CD14-positive monocyte (primary cell): Measurements from ENCODE around the gene TTC39B. TPM values are rescaled to one million over a fixed set of nuclear protein-coding genes. Genes with fewer than 3 reads are reported as not detected.

ENCODE experiments used
- DNase-seq, 3 donors: peaks; one replicate each; pipeline ENCODE4 v3.0.0-alpha.2; 2011 to 2022
- H2AFZ ChIP-seq: 2 replicates; pipeline ENCODE4 v1.6.0; 2012; ENCODE audit warnings: mild to moderate bottlenecking, low read depth, low read length, inconsistent platforms; ENCODE audit not compliant: insufficient read depth, poor library complexity, severe bottlenecking
- H3K27ac ChIP-seq, 2 donors: 1 replicate in 1 of 2; 2 replicates in 1 of 2; pipeline ENCODE4 v1.5.1; 2012 to 2013; ENCODE audit warnings: low read length in 2 of 2, control low read depth in 1 of 2, inconsistent platforms in 1 of 2, low read depth in 1 of 2, mild to moderate bottlenecking in 1 of 2
- H3K27me3 ChIP-seq, 2 donors: one replicate each; pipeline versions ENCODE4 v1.6.0 to v1.6.1; 2011 to 2013; ENCODE audit warnings: low read length in 2 of 2; ENCODE audit not compliant: control insufficient read depth in 2 of 2, insufficient read depth in 2 of 2
- H3K36me3 ChIP-seq, 2 donors: replicated peaks in 1 of 2; 1 replicate in 1 of 2; 2 replicates in 1 of 2; pipeline versions ENCODE4 v1.5.1 to v1.6.1; 2012 to 2013; ENCODE audit warnings: low read length in 2 of 2, control low read depth in 1 of 2, inconsistent platforms in 1 of 2, mild to moderate bottlenecking in 1 of 2; ENCODE audit not compliant: insufficient read depth in 2 of 2, control insufficient read depth in 1 of 2
- H3K4me1 ChIP-seq, 2 donors: 1 replicate in 1 of 2; 2 replicates in 1 of 2; pipeline versions ENCODE4 v1.5.1 to v1.6.1; 2012 to 2013; ENCODE audit warnings: low read length in 2 of 2, control low read depth in 1 of 2, inconsistent platforms in 1 of 2, mild to moderate bottlenecking in 1 of 2, moderate library complexity in 1 of 2; ENCODE audit not compliant: insufficient read depth in 2 of 2, control insufficient read depth in 1 of 2
- H3K4me2 ChIP-seq: replicated peaks from 2 replicates; pipeline ENCODE3; 2012; ENCODE audit warnings: low read length, moderate library complexity, mild to moderate bottlenecking; ENCODE audit not compliant: poor library complexity, severe bottlenecking; ENCODE audit errors: extremely low read depth
- H3K4me3 ChIP-seq, 3 experiments: fragments of 200-600 bp in 1 of 3; sonication (generic) in 1 of 3; replicated peaks in 1 of 3; 1 replicate in 2 of 3; 2 replicates in 1 of 3; pipeline ENCODE4 v1.5.1; 2011 to 2013; ENCODE audit warnings: low read length in 3 of 3, mild to moderate bottlenecking in 3 of 3, control low read depth in 2 of 3, low read depth in 2 of 3, inconsistent platforms in 1 of 3, moderate library complexity in 1 of 3
- H3K79me2 ChIP-seq: 2 replicates; pipeline ENCODE4 v1.6.0; 2012; ENCODE audit warnings: mild to moderate bottlenecking, control low read depth, inconsistent platforms, low read length, moderate library complexity; ENCODE audit not compliant: insufficient read depth
- H3K9ac ChIP-seq: 2 replicates; pipeline ENCODE4 v1.6.0; 2017; ENCODE audit warnings: low read length, mild to moderate bottlenecking; ENCODE audit not compliant: insufficient read depth, poor library complexity, severe bottlenecking
- H3K9me3 ChIP-seq, 2 donors: replicated peaks in 1 of 2; 1 replicate in 1 of 2; 2 replicates in 1 of 2; pipeline versions ENCODE4 v1.5.1 to v1.6.1; 2012 to 2013; ENCODE audit warnings: low read length in 2 of 2, control low read depth in 1 of 2; ENCODE audit not compliant: control insufficient read depth in 1 of 2, insufficient read depth in 1 of 2
- H4K20me1 ChIP-seq: 2 replicates; pipeline ENCODE4 v1.6.0; 2012; ENCODE audit warnings: mild to moderate bottlenecking, low read length, control low read depth, moderate library complexity; ENCODE audit not compliant: insufficient read depth
- H3K27ac Mint-ChIP-seq, 7 donors: one replicate each; pipeline ENCODE4 v1.8.0; 2020; ENCODE audit warnings: mild to moderate bottlenecking in 7 of 7, mixed read lengths in 7 of 7, moderate library complexity in 6 of 7, inconsistent platforms in 2 of 7
- H3K27me3 Mint-ChIP-seq, 3 donors: one replicate each; pipeline ENCODE4 v1.8.0; 2021 to 2022; ENCODE audit warnings: low read depth in 3 of 3, mild to moderate bottlenecking in 3 of 3, mixed read lengths in 3 of 3, moderate library complexity in 3 of 3, inconsistent platforms in 1 of 3
- H3K36me3 Mint-ChIP-seq, 2 donors: one replicate each; pipeline ENCODE4 v1.8.0; 2020; ENCODE audit warnings: mixed read lengths in 2 of 2, inconsistent platforms in 1 of 2, mild to moderate bottlenecking in 1 of 2
- H3K4me1 Mint-ChIP-seq: one replicate; pipeline ENCODE4 v1.8.0; 2020; ENCODE audit warnings: mild to moderate bottlenecking, mixed read lengths
- H3K4me3 Mint-ChIP-seq, 2 donors: one replicate each; pipeline ENCODE4 v1.8.0; 2020; ENCODE audit warnings: mild to moderate bottlenecking in 2 of 2, mixed read lengths in 2 of 2, moderate library complexity in 1 of 2
- H3K9me3 Mint-ChIP-seq, 7 donors: one replicate each; pipeline ENCODE4 v1.8.0; 2020 to 2022; ENCODE audit warnings: mixed read lengths in 7 of 7, mild to moderate bottlenecking in 6 of 7, moderate library complexity in 6 of 7, inconsistent platforms in 2 of 7
- WGBS: methylation state at CpG from one replicate; pipeline ENCODE4 v1.1.5; 2013; ENCODE audit warnings: missing lambda C conversion rate; ENCODE audit not compliant: insufficient coverage; 5-methylcytosine and 5-hydroxymethylcytosine counted together
- intact Hi-C, 2 donors: fragments of 100-400 bp; cut with micrococcal nuclease; formaldehyde crosslinking; loops; one replicate each; pipeline versions ENCODE4 v1.15.0 to v1.15.1; 2023
- polyA plus RNA-seq, 3 donors: library from polyadenylated mRNA; depleted of rRNA in 1 of 3; unstranded in 2 of 3; stranded (reverse) in 1 of 3; fragments of 300-500 nt in 2 of 3; fragments of >200 nt in 1 of 3; fragmentation: Illumina TruSeq in 2 of 3; gene quantifications; 1 replicate in 2 of 3; 2 replicates in 1 of 3; pipeline ENCODE4 v1.2.3, GENCODE V29; 2012 to 2021
- TF ChIP-seq, protein P1 (sequence below): fragments of 200-600 bp; IDR thresholded peaks from one replicate; pipeline ENCODE4 v1.8.0; 2022; ENCODE audit warnings: antibody characterized with exemption, mild to moderate bottlenecking

Gene TTC39B
- polyA plus RNA-seq, 3 donors, result 0.87 to 5.3 (median 3.1) TPM

DNA sequence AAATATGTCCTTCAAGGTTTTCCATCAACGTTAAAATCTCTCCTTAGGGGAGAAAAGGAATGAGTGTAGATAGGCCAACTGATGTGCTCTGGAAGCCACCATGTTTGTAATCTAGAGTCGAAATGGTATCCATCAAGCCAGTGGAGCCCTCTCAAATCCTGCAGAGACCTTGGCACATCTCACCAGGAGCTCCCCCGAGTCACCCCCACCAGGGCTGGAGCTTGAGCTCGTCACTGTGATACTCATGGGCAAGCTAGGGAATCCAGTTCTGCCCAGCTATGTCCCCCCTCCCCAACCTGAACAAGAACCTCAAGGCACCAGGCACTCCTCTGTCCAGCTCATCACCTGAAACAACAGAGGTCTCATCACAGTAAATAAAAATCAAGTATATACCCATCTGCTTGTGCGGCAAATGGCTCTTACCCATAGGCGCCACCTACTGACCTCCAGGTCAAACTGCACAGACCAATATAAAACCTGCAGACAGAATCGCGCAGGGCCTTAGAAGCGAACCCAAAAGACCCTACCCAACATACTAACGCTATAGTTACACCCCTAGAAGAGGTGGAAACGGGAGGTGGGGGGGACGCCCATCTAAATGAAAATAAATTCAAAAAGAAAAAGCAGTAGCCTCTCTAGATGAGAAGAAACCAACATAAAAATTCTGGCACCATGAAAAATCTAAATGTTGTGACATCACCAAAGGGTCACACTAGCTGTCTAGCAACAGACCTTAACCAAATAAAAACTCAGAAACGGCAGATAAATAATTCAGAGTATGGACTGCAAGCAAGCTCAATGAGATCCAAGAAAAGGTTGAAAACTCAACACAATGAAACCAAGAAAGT, 75.0 kb downstream of the TTC39B start:
- DNase-seq, result no peak
- H3K27ac Mint-ChIP-seq, result no peak overlapping the region

DNA sequence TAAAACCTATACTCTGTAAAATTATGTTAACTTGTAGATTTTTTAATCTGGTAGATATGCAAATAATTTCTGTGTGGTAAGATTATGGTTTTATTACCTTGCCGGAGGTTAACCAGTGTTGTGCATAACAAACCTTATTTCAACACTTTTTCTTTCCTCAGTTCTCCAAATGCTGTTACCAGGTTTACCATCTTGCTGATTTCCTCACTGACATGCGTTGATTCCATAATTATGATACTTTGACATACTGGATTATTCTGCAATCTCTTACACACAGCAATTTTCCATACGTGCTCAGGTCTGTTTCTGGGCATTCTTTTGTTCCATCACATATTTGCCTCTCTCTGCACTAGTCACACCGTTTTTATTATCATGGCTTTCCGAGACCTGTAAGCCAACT, 77.6 kb downstream of the TTC39B start:
- 84% methylated on average over 2 of the region's 5 CpGs for WGBS
- Histone ChIP-seq H3K4me1 (no peaks in the 10 kb centered on the region), H3K9ac (no peak overlapping the region), H3K79me2 (no peaks in the 10 kb centered on the region), H2AFZ (no peak overlapping the region), H3K9me3 (peaks cover 0 to 13% of the 10 kb centered on the region in 2 donors), H3K27ac (no peak overlapping the region), H3K4me2 (no peak overlapping the region), H4K20me1 (no peaks in the 10 kb centered on the region), H3K27me3 (no peaks in the 10 kb centered on the region), H3K36me3 (no peaks in the 10 kb centered on the region), H3K4me3 (no peak overlapping the region)
- Mint-ChIP-seq H3K36me3 (peaks cover 0 to 1% of the 10 kb centered on the region in 2 donors), H3K27me3 (peaks cover 1 to 4% (median 2%) of the 10 kb centered on the region in 3 donors), H3K9me3 (peaks cover 13 to 22% (median 18%) of the 10 kb centered on the region in 7 donors), H3K27ac (no peak overlapping the region), H3K4me1 (no peaks in the 10 kb centered on the region), H3K4me3 (no peak overlapping the region)
- TF ChIP-seq, protein P1, sequence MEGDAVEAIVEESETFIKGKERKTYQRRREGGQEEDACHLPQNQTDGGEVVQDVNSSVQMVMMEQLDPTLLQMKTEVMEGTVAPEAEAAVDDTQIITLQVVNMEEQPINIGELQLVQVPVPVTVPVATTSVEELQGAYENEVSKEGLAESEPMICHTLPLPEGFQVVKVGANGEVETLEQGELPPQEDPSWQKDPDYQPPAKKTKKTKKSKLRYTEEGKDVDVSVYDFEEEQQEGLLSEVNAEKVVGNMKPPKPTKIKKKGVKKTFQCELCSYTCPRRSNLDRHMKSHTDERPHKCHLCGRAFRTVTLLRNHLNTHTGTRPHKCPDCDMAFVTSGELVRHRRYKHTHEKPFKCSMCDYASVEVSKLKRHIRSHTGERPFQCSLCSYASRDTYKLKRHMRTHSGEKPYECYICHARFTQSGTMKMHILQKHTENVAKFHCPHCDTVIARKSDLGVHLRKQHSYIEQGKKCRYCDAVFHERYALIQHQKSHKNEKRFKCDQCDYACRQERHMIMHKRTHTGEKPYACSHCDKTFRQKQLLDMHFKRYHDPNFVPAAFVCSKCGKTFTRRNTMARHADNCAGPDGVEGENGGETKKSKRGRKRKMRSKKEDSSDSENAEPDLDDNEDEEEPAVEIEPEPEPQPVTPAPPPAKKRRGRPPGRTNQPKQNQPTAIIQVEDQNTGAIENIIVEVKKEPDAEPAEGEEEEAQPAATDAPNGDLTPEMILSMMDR, result no peak
- intact Hi-C loops, result no loop called here
- DNase-seq, result no peak

More for the DNA sequence above, 75.0 kb downstream of the TTC39B start:
- H3K79me2 ChIP-seq, result no peaks in the 10 kb centered on the region
- H3K27ac ChIP-seq, result no peak overlapping the region
- no peaks in the 10 kb centered on the region for H4K20me1 ChIP-seq
- no peaks in the 10 kb centered on the region for H3K4me1 ChIP-seq
- H3K9me3 ChIP-seq, result peaks cover 13 to 15% of the 10 kb centered on the region in 2 donors
- no peak overlapping the region for H3K4me3 ChIP-seq
- no peaks in the 10 kb centered on the region for H3K36me3 ChIP-seq
- H3K9ac ChIP-seq, result no peak overlapping the region
- Mint-ChIP-seq H3K4me1 (no peaks in the 10 kb centered on the region), H3K27me3 (peaks cover 1 to 4% (median 2%) of the 10 kb centered on the region in 3 donors), H3K9me3 (peaks cover 22 to 37% (median 33%) of the 10 kb centered on the region in 7 donors), H3K4me3 (no peak overlapping the region), H3K36me3 (no peaks in the 10 kb centered on the region)
- no peaks in the 10 kb centered on the region for H3K27me3 ChIP-seq
- 96% methylated on average over 5 of the region's 13 CpGs for WGBS
- TF ChIP-seq, protein P1, result no peak
- H2AFZ ChIP-seq, result no peak overlapping the region
- intact Hi-C loops, result no loop called here
- no peak overlapping the region for H3K4me2 ChIP-seq
